IPS-20b (cell line): ENCODE data around the gene GSG1L.
"Not testable (repeated sequence)": the region's sequence is repeated elsewhere in the genome, so short reads cannot be mapped to it uniquely, and the experiment has no call there.

Experiments
- H3K27ac ChIP-seq: one replicate; pipeline ENCODE4 v1.5.1; 2013; ENCODE audit warnings: low read length
- H3K27me3 ChIP-seq: 2 replicates; pipeline ENCODE4 v1.6.1; 2013; ENCODE audit warnings: mild to moderate bottlenecking, low read length, inconsistent platforms; ENCODE audit not compliant: insufficient read depth
- H3K36me3 ChIP-seq: 2 replicates; pipeline ENCODE4 v1.6.1; 2013; ENCODE audit warnings: low read depth, mild to moderate bottlenecking, inconsistent platforms, low read length, moderate library complexity; ENCODE audit not compliant: insufficient read depth
- H3K4me1 ChIP-seq: 2 replicates; pipeline ENCODE4 v1.6.1; 2013; ENCODE audit warnings: mild to moderate bottlenecking, control low read depth, inconsistent platforms, low read length, moderate library complexity; ENCODE audit not compliant: insufficient read depth
- H3K4me3 ChIP-seq: 2 replicates; pipeline ENCODE4 v1.5.1; 2013; ENCODE audit warnings: mild to moderate bottlenecking, low read length, inconsistent platforms
- H3K9ac ChIP-seq: 2 replicates; pipeline ENCODE4 v1.6.1; 2013; ENCODE audit warnings: low read depth, mild to moderate bottlenecking, inconsistent platforms, low read length, moderate library complexity
- H3K9me3 ChIP-seq: 2 replicates; pipeline ENCODE4 v1.6.1; 2013; ENCODE audit warnings: mild to moderate bottlenecking, low read depth, low read length, inconsistent platforms; ENCODE audit not compliant: insufficient read depth

Gene GSG1L

GRCh38 chr16:27985981-27986380 lies 77.5 kb downstream of the GSG1L start:
- Histone ChIP-seq H3K27ac (no peak overlapping the region), H3K4me3 (no peak overlapping the region), H3K9ac (no peak overlapping the region), H3K36me3 (no peaks in the 10 kb centered on the region), H3K4me1 (no peaks in the 10 kb centered on the region), H3K27me3 (no peaks in the 10 kb centered on the region), H3K9me3 (no peaks in the 10 kb centered on the region)

GRCh38 chr16:27984121-27984520 lies 79.4 kb downstream of the GSG1L start:
- H3K9me3 ChIP-seq, result no peaks in the 10 kb centered on the region
- no peak overlapping the region for H3K27ac ChIP-seq
- H3K27me3 ChIP-seq, result no peaks in the 10 kb centered on the region
- no peak overlapping the region for H3K4me3 ChIP-seq
- H3K36me3 ChIP-seq, result no peaks in the 10 kb centered on the region
- H3K9ac ChIP-seq, result no peak overlapping the region
- no peaks in the 10 kb centered on the region for H3K4me1 ChIP-seq

GRCh38 chr16:27983244-27983643 lies 80.3 kb downstream of the GSG1L start:
- Histone ChIP-seq H3K27ac (no peak overlapping the region), H3K9me3 (no peaks in the 10 kb centered on the region), H3K4me1 (no peaks in the 10 kb centered on the region), H3K36me3 (no peaks in the 10 kb centered on the region), H3K4me3 (no peak overlapping the region), H3K9ac (no peak overlapping the region), H3K27me3 (no peaks in the 10 kb centered on the region)

- no peak overlapping the region for H3K9ac ChIP-seq
- no peaks in the 10 kb centered on the region for H3K27me3 ChIP-seq
- no peaks in the 10 kb centered on the region for H3K9me3 ChIP-seq
- H3K36me3 ChIP-seq, result no peaks in the 10 kb centered on the region
- no peaks in the 10 kb centered on the region for H3K4me1 ChIP-seq
- H3K4me3 ChIP-seq, result no peak overlapping the region
- H3K27ac ChIP-seq, result no peak overlapping the region
Observed at GRCh38 chr16:27982184-27982583, 81.3 kb downstream of the GSG1L start.

- no peak overlapping the region for H3K9ac ChIP-seq
- H3K27ac ChIP-seq, result no peak overlapping the region
- no peak overlapping the region for H3K4me3 ChIP-seq
- H3K27me3 ChIP-seq, result peaks cover 6% of the 10 kb centered on the region
- H3K9me3 ChIP-seq, result no peaks in the 10 kb centered on the region
- H3K36me3 ChIP-seq, result no peaks in the 10 kb centered on the region
- no peaks in the 10 kb centered on the region for H3K4me1 ChIP-seq
Observed at GRCh38 chr16:27980919-27981700, 82.4 kb downstream of the GSG1L start.

GRCh38 chr16:27980076-27980775 lies 83.3 kb downstream of the GSG1L start:
- H3K9me3 ChIP-seq, result no peaks in the 10 kb centered on the region
- H3K9ac ChIP-seq, result no peak overlapping the region
- H3K36me3 ChIP-seq, result no peaks in the 10 kb centered on the region
- H3K4me3 ChIP-seq, result no peak overlapping the region
- H3K4me1 ChIP-seq, result no peaks in the 10 kb centered on the region
- peaks cover 6% of the 10 kb centered on the region for H3K27me3 ChIP-seq
- H3K27ac ChIP-seq, result no peak overlapping the region

GRCh38 chr16:27979668-27980067 lies 83.8 kb downstream of the GSG1L start:
- H3K4me3 ChIP-seq, H3K4me1 ChIP-seq, H3K27me3 ChIP-seq, H3K9ac ChIP-seq, H3K27ac ChIP-seq, H3K36me3 ChIP-seq, H3K9me3 ChIP-seq: not testable (repeated sequence)

GRCh38 chr16:27978876-27979275 lies 84.6 kb downstream of the GSG1L start:
- H3K27me3 ChIP-seq, result peaks cover 6% of the 10 kb centered on the region
- no peak overlapping the region for H3K9ac ChIP-seq

GRCh38 chr16:27977966-27978365 lies 85.5 kb downstream of the GSG1L start:
- no peaks in the 10 kb centered on the region for H3K36me3 ChIP-seq
- no peak overlapping the region for H3K27ac ChIP-seq
- no peak overlapping the region for H3K9ac ChIP-seq
- H3K4me1 ChIP-seq, result no peaks in the 10 kb centered on the region
- no peaks in the 10 kb centered on the region for H3K9me3 ChIP-seq
- H3K4me3 ChIP-seq, result no peak overlapping the region
- H3K27me3 ChIP-seq, result peaks cover 6% of the 10 kb centered on the region

More at GRCh38 chr16:27978876-27979275, 84.6 kb downstream of the GSG1L start:
- H3K4me1 ChIP-seq, result no peaks in the 10 kb centered on the region
- no peaks in the 10 kb centered on the region for H3K9me3 ChIP-seq
- H3K27ac ChIP-seq, result no peak overlapping the region
- no peaks in the 10 kb centered on the region for H3K36me3 ChIP-seq
- H3K4me3 ChIP-seq, result no peak overlapping the region

GRCh38 chr16:27976990-27977389 lies 86.5 kb downstream of the GSG1L start:
- H3K9me3 ChIP-seq, result no peaks in the 10 kb centered on the region
- H3K27ac ChIP-seq, result no peak overlapping the region
- no peaks in the 10 kb centered on the region for H3K4me1 ChIP-seq
- no peak overlapping the region for H3K4me3 ChIP-seq
- H3K36me3 ChIP-seq, result no peaks in the 10 kb centered on the region
- peaks cover 6% of the 10 kb centered on the region for H3K27me3 ChIP-seq
- no peak overlapping the region for H3K9ac ChIP-seq

- Histone ChIP-seq H3K4me1 (no peaks in the 10 kb centered on the region), H3K9ac (no peak overlapping the region), H3K27ac (no peak overlapping the region), H3K27me3 (peaks cover 6% of the 10 kb centered on the region), H3K4me3 (no peak overlapping the region), H3K36me3 (no peaks in the 10 kb centered on the region), H3K9me3 (no peaks in the 10 kb centered on the region)
Observed at GRCh38 chr16:27974896-27975540, 88.5 kb downstream of the GSG1L start.

GRCh38 chr16:27973678-27974077 lies 89.8 kb downstream of the GSG1L start:
- Histone ChIP-seq H3K27ac (no peak overlapping the region), H3K9me3 (no peaks in the 10 kb centered on the region), H3K36me3 (no peaks in the 10 kb centered on the region), H3K27me3 (peaks cover 6% of the 10 kb centered on the region), H3K4me3 (no peak overlapping the region), H3K9ac (no peak overlapping the region), H3K4me1 (no peaks in the 10 kb centered on the region)
